ENCODE measurements around the gene CHPT1.

- TF ChIP-seq POLR2A (IDR thresholded peaks at IDR 0.05; ENCODE audit: low read length) (no peak), GATA1 (IDR thresholded peaks at IDR 0.05; ENCODE audit: low read depth, low read length) (no peak)
Measured at GRCh38 chr12:101680240-101680639, 17.2 kb upstream of the CHPT1 start.

Data from erythroblast (primary cell).